GM18502 (cell line): ENCODE measurements around the gene HYAL3.

ENCODE experiments used
- ATAC-seq: cut with Tn5 transposase; IDR thresholded peaks from one replicate; pipeline ENCODE4 v1.9.1; 2021; ENCODE audit warnings: mild to moderate bottlenecking; ENCODE audit not compliant: unreplicated experiment, poor library complexity

Gene HYAL3

DNA sequence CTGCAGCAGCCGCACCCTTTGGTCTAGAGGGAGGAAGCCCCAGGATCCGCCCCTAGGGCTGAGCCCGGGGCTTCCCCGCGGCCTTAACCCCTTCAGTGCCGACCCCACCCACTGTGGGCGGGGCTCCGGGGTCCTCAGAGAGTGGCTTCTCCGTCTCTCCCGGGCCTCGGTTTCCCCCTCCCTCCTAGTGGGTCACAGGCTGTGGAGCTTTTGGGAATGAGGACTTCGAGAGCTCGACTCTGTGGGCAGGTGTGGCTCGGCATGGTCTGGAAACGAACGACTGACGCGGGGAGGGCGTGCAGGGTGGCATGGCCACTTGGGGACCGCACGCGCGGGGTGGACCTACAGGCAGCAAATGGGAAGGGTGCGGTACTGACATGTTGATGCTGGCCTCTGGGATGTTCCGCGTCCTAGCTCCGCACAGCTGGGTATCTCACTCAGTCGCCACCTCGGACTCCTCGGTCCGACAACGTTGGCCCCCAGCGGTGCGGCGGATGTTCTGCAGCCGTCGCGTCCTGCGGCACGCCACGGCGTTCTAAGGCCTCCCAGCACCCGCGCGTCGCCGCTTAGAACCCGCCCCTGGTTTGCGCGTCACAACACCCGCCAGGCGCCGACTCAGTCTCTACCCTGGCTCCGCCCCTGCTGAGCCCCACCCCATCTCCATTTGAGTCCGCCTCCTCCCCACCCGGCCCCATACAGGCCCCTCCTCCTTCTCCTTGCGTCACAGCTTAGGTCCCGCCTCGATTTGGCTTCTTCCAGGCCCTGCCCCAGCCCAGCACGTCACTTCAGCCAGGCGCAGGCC, at the start of gene HYAL3, which contains the start of gene NAA80:
TSS of gene HYAL3 (minus strand) at position 570 of the 802 bp plus-strand sequence. CDS start 3,803 bp downstream, outside the sequence.
TSS of gene NAA80 (minus strand) at position 570 of the 802 bp plus-strand sequence. CDS start 1,942 bp downstream, outside the sequence.
- ATAC-seq: peak; percentile 82

DNA sequence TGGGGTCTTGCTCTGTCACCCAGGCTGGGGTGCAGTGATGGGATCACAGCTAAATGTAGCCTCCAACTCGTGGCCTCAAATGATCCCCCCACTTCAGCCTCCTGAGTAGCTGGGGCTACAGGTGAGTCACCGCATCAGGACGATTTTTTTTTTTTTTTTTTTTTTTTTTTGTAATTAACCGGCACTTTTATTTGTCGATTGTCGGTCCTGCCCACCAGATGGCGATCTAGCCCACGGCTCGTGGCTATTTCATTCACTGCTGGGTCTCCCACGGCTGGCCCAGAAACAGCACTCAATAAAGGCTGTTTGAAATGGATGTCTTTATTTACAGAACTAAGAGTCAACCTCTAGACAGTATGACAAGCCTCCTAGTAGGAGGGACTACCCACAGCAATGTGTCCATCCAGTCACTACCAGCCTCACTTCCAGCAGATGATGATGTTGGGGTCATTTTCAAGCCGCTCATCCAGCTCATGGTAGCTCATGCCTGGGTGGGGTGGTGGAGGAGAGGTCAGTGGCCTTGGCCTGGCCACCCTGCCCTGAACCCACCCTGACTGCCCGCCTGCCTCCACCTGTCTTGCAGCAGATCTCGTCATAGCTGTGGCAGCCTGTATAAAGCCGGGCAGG, 48.1 kb upstream of the HYAL3 start:
- ATAC-seq: no peak

DNA sequence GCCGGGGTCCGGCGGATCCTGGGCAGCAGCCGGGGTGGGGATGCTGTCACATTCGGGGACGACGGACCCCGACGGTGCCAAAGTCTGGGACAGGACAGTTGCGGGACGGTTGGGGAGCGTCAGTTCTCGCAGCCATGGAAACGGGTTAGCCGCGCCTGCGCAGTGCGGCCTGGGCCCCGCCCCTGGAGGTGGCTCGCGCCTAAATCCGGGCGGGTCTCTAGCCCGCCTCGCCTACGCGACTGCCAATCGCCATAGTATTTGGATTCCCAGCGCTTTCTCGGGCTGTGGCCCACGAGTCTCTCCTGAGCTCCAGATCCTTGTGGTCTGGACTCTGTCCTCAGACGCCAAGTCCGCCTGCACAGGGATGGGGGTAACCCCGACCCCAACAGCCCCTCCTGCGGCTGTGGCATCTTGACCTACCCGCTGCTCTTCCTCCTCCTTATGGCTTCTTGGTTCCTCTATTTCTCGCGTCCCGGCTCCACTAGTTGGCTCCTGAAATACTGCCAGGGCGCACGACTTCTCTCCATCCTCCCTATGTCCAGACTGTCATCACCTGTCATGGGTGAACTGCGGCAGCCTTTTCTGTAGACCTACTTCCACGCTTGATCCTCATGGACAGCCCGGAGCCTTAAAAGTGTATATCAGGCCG, 46.5 kb upstream of the HYAL3 start, which contains the start of gene ZMYND10:
TSS of gene ZMYND10 (minus strand) at position 147 of the 649 bp plus-strand sequence. CDS start 153 bp downstream, outside the sequence.
- peak; percentile 36 for ATAC-seq

DNA sequence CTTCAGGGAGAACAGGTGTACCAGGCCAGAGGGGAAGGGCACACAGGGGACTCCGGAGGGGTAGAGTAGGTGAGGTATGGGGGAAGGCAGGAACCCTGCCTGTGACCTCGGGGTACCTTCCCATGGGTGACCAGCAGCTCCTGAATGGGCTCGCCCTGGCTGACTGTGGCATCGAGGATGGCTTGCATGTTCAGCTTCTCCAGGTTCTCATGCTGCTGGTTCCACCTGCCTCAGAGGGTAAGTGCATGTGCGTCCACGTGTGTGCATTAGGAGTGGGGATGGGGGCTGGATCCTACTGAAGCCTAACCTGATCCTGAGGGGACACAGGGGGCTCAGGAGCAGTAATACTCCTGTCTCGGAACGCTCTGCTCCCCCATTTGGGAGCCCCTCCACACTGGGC, 45.8 kb upstream of the HYAL3 start:
- no peak for ATAC-seq

DNA sequence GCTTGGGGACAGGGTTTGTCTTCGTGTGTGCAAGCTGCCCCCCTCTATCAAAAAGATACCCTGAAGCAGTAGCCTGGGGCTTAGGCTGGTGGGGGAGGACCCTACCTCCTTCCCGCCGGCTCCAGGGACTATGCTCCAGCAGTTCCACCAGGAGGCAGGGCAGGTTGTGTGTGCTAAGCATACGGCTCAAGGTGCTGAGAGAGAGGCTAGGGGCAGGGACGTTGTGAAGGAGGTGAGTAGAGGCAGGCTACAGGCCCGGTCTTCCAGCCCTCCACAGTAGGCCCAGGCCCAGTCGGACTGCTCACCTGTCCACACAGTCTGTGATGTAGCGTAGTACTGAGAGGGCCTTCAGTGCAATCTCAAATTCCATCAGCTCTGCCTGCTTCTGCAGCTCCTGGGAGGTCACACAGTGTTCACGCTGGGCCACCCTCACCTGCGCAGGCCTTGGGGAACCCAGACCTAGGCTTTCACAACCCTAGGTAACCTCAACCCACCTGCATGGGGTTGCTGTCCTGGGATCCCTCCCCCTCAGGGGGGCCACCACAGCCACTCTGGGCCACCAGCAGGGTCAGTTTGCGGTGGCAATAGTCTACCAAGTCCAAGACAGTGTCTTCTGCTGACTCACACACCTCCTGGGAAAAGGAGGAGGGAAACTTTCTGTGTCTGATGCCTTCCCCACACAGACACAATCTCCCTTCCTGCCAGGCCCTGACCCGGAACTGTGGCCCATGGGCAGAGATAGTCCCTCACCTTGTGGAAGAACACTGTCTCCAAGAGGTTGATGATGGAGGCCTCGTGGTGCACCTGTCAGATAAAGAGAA, 43.8 kb upstream of the HYAL3 start:
- no peak for ATAC-seq

DNA sequence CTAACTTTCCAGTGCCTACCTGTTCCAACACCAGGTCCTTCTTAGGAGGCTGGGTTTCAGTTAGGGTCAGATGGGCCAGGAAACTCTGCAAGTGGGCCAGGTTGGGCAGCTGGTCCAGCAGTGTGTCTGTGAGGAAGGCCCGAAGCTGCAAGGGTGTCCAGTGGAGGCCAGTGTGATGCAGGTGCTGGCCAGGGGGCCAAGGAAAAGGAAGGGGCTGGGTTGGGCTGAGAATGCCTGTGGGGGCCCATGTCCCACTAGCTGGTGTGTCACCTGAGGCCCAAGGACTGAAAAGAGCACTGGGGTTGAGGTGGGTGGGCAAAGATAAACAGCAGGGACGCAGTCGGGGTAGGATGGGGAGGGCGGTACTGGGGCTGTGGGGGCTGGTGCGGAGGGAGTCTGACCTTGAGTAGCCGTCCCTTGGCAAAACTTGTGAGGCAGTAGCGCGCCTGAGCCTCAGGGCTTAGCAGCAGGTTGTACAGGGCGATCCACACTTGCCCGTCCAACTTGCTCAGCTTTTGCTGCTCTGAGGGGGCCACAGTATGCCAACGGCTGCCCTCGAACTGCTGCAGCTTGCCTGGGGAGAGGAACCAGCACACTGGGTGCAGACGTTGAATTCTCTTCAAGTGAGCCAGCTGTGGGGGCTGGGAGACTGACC, 42.9 kb upstream of the HYAL3 start:
- no peak for ATAC-seq

- ATAC-seq: no peak
These were observed 42.3 kb upstream of the HYAL3 start for GRCh38 chr3:50341537-50341936.

GRCh38 chr3:50340448-50341329, 41.5 kb upstream of the HYAL3 start, which contains the start of gene RASSF1:
Gene RASSF1 (minus strand): TSS chr3:50340836. CDS start chr3:50340805, 31 bp downstream.
- ATAC-seq: no peak

GRCh38 chr3:50340147-50340447, 40.9 kb upstream of the HYAL3 start:
- no peak for ATAC-seq

DNA sequence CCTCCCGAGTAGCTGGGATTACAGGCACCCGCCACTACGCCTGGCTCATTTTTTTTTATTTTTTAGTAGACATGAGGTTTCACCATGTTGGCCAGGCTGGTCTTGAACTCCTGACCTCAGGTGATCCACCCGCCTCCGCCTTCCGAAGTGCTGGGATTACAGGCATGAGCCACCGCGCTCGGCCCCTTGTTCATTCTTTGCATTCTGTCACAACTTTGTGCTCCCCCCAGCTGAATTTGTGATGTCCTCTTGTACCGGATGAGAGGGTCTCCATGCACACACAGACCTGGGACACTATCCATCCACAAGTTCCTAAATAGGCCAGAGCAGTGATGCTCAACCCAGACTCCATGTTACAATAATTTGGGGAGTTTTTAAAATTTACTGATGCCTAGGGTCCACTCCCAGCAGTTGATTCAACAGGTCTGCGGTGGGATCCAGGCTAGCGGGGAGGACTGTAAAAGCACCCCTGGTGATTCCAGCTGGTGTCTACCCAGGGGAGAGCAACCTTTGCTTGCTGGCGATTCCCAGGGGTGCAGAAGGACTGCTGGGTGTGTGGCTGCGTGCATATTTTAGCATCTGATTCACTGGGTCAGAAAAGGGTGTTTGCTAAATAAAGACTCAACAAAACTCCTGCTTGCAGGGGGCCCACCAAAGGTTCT, 40.4 kb upstream of the HYAL3 start:
- ATAC-seq: no peak

GRCh38 chr3:50338965-50339364, 39.8 kb upstream of the HYAL3 start:
- no peak for ATAC-seq

GRCh38 chr3:50337175-50337861, 38.1 kb upstream of the HYAL3 start:
- peak; percentile 79 for ATAC-seq

GRCh38 chr3:50336452-50337174, 37.4 kb upstream of the HYAL3 start:
- ATAC-seq: peak; percentile 33

DNA sequence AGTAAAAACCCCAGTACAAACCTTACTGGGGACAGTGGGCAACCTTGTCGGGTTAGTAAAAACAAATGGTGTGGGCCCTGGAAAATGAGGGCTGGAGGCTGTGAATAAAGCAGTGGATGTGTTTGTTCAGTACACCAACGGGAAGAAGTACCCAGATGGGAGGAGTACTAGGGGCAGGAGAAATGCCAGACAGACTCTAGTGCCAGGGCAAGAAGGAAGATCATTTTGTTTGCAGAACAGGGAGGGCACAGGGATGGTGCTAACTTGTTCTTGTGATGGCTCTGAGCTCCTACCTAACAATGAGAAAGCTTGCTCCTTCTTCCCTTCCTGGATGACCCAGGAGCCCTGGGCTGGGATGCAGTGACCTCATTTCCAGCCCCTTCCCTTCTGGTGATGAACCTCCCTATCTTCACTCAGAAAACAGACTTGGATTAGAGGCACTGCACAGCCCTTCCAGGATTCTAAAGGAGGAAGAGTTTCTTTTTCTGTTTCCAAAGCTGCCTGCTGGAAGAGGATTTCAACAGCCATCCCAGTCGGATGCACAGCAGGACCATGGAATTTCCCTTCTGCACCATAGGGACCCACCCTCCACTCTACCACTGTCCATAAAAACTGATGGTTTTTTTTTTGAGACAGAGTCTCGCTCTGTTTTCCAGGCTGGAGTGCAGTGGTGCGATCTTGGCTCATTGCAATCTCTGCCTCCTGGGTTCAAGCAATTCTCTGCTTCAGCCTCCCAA, 35.3 kb upstream of the HYAL3 start:
- no peak for ATAC-seq

DNA sequence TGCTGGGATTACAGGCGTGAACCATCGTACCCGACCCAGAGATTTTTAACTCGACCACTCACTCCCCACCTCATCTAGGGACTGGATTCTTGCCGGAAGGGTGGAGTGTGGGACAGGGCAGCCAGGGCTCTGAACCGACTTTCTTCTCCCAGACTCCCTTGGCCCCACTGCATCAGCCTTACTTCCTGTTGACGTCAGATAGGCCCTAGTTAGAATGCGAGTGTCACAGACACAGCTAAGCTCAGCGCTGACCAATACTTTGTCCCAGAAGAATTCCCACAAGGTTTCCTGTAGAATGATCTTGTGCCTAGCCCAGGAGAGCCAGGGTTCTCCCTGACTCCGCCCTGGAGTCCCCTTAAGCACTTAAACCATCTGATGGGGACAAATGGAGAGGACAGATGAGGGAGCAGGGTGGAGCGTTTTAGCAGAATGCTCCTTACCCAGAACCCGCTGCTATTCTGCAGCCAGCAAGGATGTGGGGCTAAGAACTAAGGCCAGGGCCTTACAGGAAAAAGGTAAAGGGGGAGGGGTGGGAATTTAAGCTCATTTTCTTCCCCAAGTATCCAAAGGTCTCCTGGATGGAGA, 34.6 kb upstream of the HYAL3 start:
- ATAC-seq: no peak

DNA sequence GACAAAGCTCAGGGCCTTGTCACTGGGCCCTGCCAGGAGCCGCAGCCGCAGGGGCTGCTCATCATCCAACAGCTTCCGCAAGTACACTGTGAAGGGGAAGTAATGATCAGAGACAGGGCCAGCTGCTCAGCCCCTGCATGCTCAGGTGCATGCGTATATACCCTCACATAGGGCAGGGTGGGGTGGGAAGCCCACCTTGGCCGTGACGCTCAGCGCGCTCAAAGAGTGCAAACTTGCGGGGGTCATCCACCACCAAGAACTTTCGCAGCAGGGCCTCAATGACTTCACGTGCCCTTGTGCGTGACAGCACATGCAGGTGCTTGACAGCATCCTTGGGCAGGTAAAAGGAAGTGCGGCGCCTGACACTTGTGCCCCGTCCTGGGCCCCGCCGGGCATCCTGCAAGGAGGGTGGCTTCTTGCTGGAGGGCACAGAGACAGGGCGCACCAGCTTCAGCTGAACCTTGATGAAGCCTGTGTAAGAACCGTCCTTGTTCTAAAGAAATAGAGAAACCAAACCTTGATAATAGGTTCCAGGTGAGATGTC, 32.2 kb upstream of the HYAL3 start:
- no peak for ATAC-seq
